GM21717 (cell line): Measurements from ENCODE around the gene SLC35B4.

Experiments
- ATAC-seq: cut with Tn5 transposase; IDR thresholded peaks from one replicate; pipeline ENCODE4 v1.9.1; 2021; ENCODE audit warnings: mild to moderate bottlenecking, moderate library complexity; ENCODE audit not compliant: unreplicated experiment

Gene SLC35B4, protein sequence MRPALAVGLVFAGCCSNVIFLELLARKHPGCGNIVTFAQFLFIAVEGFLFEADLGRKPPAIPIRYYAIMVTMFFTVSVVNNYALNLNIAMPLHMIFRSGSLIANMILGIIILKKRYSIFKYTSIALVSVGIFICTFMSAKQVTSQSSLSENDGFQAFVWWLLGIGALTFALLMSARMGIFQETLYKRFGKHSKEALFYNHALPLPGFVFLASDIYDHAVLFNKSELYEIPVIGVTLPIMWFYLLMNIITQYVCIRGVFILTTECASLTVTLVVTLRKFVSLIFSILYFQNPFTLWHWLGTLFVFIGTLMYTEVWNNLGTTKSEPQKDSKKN

DNA sequence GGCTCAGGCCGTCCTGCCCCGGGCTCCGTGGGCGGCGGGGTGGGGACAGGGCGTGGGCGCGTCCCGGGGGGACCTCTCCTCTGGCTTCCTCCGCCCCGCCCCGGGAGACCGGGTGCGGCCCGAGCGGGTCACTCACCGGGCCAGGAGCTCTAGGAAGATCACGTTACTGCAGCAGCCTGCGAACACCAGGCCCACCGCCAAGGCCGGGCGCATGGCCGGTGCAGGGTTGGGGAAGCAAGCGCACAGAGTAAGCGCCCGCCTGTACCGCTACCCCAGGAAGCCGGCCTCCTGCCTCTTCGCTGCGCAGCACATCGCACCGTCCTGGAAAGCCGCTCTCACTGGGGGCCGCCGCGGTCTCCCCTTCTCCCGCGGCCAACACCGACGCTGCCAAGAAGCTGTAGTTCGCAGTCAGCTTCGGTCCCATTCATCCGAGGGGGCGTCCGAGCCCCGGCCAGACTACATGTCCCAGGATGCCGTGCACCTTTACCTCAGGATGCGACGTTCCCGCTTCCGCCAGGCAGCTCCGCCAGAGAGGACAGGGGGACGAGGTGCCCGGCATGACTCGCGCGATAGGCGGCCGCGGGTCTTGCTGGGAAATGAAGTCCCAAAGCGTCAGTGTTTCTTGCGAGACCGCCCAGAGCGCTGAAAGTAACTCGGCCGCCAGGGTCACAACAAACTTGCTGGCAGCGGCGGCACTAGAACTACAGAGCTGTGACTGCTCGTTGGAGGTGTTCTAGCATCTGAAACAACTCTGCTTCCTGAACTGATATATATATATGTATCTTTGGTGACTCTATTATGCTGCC lies at the start of gene SLC35B4:
TSS of gene SLC35B4 (minus strand) at position 392 of the 806 bp plus-strand sequence. CDS start at position 213, 179 bp downstream.
- ATAC-seq = peak; percentile 100

DNA sequence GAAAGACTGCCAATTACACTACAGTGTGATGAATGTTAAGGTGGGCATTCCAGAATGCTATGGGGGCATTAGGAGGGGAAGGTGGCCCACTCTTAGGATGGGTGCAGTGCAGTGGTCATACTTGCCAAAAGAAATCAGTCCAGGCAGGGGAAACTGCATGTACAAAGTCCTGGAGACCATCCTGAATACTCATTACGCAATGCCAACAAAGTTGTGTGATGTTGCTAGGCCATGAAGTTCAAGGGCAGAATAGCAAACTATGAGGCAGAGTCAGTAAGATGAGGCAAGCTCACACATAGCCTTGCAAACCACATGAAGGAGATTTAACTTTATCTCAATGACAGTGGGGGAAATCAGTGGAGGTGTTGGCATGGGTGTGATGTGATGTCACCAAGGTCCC lies 49.8 kb upstream of the SLC35B4 start:
- ATAC-seq = no peak

DNA sequence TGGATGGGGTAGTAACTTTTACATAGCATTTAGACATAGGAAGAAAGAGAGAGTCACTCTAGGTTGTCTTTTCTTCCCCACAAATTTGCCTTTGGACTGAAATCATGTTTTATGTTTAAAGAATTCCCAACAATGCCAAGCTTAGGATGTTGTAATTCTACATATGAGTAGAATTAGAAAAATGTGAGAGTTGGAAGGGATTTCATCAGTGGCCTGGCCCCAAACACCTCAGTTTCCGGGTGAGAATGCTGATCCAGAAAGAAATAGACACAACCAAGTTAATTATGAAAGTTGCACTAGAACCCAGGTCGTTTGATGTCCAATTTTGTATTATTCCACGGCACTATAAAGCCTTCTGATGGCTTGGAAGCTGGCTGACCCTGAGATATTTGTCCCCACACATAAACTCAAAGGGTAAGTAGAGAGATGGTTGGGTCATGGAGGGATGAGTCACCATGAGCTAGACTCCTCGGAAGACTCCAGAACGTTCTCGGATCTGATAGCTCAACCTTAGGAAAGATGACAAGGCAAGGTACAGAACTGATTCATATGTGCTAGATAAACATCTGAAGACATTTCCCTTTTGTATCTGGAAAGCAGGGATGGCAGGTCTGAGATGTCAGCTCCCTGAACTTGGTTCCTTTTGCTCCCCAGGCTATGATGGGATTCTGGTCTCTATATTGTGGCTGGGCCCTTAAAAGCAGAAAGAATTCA lies 48.8 kb upstream of the SLC35B4 start:
- ATAC-seq = no peak

DNA sequence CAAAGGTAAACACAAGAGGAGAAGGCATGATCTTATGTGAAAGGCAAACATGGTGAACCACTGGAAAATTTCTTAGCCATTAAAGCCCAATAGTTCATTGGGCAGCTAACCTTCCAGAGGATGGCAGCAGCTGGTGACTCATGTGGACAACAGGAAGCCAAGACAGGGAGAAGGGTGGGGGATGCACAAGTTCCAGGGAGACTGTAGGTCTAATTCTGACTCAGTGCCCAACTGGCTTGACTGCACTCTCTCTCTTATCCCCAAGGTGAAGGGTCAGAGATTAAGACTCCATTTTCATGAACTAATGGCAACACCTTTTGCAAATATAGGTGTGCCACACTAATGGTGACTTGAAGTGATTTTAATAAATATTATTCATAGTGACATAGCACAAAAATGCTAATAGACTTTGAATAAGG lies 47.9 kb upstream of the SLC35B4 start:
- no peak for ATAC-seq

DNA sequence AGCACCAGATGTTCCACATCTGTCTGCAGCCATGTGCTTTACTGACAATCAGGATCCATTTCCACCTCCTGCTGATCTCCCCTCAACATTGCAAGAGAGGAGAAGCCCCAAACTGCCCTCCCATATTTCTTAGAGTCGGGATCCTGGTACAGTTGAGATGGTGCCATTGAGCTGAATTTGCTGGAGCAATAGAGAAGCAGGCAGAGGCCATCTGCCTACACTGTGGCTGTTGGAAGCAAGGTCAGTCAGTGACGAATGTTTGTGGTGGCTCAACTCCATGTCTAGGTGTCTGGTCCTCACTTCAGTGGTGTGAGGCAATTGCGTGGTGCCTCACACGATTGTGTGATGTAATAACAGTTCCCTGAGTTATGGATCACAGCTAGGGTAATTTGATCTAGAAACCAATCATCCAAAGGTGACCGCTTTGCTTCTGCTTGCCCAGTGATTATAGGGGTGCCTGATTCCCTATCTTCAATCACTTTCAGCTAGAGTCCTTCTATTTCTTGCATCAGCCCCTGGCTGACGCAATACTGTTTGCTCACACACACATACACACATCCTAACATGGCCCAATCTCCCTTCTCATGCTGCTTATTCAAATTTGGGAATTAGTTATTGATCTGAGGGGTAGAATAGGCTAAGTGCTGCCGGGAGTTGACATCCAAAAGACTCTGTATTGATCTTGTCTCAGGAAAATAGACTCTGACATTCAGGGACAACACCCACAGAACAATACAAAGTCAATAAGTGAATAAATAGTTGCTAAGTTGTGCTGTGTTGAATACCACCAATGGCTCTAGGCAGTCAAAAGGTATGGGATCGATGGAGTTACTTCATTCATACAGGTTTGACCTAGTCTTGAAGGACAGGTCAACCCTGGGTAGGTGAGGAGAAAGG lies 46.1 kb upstream of the SLC35B4 start:
- ATAC-seq = no peak

DNA sequence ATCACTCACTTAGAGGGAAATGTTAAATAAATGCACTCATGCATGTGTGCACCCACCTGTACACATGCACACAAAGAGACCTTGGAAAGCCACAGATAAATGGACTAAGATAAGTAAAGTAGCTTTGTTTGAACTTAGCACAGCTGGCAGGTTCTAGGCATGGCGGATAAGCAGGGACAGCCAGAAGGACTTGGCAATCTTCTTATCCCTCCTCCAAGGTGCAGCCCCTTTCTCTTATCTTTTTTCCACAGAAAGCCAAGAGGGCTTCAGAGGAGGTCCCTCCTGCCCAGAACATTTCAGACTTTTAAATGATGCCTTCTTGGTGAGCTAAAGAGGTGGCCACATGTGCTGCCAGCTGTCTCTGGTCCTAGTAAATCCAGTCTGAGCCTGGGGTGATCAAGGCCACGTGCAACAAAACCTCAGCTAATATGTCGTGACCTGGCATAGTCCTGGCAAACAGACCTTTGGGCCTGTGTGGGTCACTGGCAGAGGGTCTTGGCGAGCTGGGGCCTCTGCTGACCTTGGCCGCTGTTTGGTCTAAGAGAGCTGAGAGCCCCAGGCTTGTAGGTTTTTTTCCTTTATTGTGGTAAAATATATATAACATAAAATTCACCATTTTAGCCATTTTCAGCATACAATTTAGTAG lies 43.2 kb upstream of the SLC35B4 start:
- no peak for ATAC-seq

DNA sequence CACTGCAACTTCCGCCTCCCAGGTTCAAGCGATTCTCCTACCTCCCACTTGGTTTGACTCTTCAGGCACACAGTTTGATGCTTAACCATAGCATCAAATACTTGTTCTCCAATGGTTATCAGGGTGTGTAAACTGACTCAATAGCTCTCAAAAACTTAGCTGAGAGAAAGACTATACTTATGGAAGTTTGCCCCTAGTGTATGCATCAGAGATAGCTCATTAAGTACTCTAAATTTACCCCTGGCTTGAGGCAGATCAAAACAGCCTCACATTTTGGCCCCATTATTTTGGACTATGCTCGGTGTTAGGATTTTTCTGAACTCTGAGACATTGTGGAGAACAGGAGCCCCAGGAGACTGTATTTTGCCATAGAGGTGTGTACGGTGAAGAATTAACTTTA lies 40.8 kb upstream of the SLC35B4 start:
- no peak for ATAC-seq

DNA sequence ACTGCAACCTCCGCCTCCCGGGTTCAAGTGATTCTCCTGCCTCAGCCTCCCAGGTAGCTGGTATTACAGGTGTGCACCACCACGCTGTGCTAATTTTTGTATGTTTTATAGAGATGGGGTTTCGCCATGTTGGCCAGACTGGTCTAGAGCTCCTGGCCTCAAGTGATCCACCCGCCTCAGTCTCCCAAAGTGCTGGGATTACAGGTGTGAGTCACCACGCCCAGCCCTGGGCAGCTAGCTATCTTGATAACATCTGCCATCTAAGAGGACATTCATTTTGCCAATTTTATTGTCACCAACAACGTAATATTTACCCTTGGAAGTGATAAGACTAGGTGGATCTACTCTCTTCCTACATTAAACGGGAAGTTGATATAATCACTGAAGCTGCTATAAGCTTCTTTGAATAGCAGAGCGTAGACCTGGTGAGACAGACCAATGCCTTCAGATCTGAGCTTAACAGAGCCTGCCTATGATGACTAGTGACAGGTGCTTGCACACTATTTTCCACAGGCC lies 39.7 kb upstream of the SLC35B4 start:
- ATAC-seq = no peak

DNA sequence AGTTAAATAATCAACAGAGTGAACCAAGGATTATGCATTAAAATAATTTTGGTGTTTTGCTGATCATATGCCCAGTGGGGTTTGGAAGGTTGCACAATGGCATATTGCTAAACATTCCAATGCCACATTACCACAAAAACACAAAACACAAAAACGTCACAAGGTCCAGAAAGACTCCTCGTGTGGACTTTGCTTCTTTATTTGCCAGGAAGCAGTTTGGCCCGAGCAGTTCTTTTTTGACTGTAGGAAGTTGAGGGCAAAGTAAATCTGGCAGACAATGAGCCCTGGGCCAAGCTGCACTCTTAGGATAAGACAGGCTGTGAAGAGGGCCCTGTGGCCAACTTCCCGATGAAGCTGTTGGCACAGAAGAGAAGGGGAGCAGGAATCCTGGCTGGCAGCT lies 39.2 kb upstream of the SLC35B4 start:
- ATAC-seq = no peak

DNA sequence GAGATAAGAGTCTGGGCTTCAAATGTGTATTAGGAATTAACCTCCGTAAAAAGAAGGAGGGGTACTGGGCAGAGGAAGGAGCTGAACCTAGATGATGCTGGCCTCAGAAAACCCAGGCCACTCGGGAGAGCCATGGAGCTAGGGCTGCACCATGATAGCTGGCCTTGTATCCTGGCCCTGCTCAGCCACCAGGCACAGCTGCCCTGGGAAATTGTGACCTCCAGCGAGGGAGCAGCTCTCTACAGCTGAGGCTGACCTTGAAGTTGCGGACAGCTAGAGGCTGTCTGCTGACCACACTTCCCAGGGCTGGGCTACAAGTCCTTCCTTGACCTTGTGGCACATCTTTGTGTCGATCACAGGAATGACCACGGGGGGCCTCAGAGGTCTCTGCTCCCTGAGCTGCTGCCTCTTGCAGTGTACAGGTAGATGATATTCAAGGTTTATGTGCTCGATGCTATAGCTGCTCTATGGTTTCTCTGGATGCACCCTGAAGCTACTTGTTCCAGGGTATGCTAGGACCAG lies 38.3 kb upstream of the SLC35B4 start:
- no peak for ATAC-seq

DNA sequence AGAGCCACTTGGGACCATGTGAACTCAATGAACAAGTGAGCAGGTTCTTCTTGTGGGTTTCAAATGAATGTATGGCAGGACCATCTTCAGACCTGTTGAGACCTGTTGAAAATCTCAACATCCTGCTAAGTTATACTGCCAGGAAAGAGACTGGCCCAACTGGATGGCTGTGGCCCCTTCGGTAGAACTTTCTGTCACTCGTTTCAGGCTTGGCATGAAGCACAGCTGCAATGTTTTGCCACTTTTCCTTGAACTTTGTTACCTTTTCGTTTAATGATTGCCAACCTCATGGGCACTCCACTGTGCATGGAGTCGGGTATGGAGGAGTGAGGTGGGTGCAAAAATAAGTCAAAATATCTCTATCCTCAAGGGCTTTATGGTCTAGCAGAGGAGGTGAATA lies 36.7 kb upstream of the SLC35B4 start:
- no peak for ATAC-seq

DNA sequence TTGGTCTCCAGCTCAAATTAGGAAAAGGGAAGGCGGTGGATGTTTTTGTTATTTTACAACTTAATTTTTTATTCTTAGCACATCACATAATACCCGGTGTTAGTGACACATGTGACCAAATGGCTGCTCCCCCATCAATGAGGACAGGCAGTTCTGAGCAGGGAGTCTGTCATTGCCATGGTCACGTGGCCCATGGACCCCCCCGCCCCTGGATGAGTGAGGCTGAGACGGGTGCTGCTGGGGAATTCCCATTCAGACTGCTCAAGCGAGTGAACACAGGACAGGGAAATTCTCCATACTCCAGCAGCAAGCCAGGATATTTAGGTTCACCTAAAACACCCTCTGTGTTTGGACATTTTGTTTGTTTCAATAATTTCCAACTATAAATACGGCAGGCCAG lies 34.7 kb upstream of the SLC35B4 start:
- ATAC-seq = no peak

DNA sequence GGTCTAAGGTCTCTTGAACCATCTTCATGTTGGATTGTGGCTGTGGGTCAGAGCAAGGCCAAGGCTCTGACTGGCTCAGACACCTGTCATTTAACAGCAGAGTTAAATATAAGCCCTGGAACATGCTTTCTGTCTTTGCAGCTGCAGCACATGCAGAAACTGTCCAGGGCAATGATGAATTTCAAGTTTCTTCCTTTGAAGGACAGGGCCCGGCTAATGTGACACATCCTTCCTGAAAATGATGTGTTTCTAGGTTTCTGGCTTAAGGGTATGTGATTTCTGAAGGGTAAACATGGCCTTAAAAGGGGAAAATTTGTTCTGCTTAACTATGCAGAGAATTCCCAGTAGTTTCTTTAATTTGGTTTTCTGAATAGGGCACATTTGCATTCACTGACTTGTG lies 34.0 kb upstream of the SLC35B4 start:
- ATAC-seq = no peak

DNA sequence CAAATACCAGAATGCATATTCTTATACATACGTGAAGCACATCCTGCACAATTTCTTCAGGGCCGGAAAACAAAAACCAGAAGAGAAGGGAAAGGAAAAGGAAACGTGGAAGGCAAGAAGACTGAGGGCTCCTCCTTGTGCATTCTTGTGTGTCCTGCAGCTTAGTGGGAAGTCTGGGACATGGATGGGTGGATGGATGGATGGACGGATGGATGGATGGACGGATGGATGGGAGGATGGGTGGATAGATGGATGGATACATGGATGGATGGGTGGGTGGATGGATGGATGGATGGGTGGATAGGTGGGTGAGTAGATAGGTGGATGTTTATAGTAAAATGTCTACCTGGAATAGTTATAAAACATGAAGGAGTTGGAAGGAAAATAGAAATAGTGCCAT lies 30.8 kb upstream of the SLC35B4 start:
- no peak for ATAC-seq

DNA sequence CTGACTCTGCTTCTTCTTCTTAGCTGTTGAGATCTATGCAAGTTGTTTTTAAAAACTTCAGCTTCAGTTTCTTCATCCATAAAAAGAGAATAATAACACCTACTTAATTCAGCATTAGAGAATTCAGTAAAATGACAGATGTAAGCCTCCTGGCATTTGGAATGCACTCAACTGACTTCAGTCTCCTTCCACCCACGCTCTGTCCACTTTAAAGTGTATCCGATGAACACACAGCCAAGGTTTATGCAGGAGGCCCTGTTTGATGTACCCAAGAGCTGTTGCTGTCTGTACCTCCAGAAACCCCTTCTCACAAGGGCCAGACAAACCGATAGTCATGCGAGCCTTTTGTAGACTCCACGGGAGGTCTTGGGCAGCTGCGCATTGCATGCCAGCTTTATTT lies 27.1 kb upstream of the SLC35B4 start:
- ATAC-seq = no peak

DNA sequence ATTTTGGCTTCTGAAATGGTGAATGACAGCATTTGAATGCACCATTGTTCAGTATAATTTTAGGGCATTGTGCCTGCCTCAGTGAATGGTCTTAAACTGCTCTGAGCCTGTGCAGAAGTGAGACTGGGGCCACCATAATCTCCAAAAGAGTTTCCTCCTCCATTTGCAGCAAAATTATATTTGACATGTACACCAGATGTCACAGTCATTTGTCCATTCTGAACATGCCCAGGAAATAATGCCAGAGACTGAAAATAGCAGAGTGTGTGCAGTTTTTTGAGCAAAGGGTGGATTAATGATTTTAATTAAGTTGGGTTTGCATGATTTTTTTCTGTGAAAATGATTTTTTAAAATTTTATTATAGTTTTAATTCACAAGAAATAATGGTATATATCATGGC lies 26.4 kb upstream of the SLC35B4 start:
- ATAC-seq = no peak

DNA sequence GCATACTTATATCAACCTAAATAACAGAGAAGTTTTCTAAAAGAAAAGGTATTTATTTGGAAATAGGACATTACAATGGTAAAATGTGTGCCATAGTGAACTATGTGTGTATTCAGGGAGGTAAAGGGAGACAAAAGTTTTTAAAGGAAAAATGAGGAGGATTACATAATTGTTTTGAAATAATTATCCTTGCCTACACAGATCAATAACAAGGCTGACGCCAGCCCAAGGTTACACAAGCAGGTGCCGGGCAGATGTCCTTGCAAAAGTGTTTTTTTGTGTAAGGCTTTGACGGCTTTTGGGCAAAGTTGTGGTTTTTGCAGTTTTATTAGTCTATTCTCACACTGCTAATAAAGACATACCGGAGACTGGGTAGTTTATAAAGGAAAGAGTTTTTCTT lies 22.7 kb upstream of the SLC35B4 start:
- no peak for ATAC-seq

DNA sequence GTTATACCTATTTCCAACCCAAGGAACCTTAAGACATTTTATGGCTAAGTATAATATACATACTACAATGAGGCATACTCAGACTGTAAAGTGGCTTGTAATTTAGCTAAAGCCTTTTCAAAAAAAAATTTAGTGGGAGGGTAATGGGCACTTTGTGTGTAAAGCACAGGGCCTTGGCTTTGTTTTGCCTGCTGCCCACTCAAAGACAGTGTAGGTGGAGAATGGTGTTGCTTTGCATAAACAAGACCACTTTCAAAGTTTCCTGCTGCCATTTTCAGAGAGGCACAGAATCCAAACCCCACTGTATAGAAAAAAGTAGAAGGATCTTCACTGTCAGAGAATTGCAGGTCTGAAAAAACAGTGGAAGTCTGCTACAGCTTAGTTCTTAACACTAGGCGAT lies 21.2 kb upstream of the SLC35B4 start:
- ATAC-seq = no peak

DNA sequence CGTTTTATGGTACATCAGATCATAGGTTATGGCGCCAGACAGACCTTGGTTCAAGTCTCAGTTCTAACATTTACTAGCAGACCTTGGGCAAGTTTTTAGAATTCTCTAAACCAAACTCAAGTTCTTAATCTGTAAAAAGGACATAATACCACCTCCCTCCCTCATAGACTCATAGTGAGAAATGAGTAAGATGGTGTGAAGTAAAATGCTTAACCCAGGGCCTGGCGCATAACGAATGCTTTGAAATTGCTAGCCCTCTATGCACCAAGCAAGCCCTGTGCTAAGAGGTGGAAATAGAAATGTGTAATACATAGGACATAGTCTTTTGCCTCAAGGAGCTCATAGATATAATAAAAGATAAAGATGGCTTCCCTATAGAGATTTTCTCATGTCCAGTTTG lies 17.7 kb upstream of the SLC35B4 start:
- ATAC-seq = no peak

DNA sequence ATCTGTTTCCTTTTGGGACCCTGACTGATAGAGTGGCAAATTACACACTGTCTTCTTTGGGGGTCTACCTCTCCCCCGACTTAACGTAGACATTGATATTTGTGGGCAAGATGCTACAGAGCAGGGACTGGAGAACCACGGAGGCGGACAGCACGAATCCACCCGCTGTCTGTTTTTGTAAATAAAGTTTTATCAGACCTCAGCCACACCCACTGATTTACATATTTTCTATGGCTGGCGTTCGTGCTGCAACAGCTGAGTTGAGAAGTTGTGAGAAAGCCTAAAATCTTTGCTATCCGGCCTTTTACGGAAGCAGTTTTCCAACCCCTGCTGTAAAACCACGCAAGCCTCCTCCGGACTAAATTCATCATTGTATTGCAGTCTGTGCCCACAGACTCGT lies 17.2 kb upstream of the SLC35B4 start:
- ATAC-seq = no peak
